GM21367 (cell line): ENCODE measurements around the gene TPM1.

Experiments used
- ATAC-seq: cut with Tn5 transposase; IDR thresholded peaks from one replicate; pipeline ENCODE4 v1.9.1; 2021; ENCODE audit not compliant: unreplicated experiment

The TPM1 gene

GRCh38 chr15:63040954-63041353, 1.6 kb upstream of the TPM1 start:
- no peak for ATAC-seq

- ATAC-seq, result no peak
Measured at GRCh38 chr15:63041402-63041973, 1.1 kb upstream of the TPM1 start.

- ATAC-seq, result no peak
Measured at GRCh38 chr15:63042877-63043334, 359 bp downstream of the TPM1 start.

DNA sequence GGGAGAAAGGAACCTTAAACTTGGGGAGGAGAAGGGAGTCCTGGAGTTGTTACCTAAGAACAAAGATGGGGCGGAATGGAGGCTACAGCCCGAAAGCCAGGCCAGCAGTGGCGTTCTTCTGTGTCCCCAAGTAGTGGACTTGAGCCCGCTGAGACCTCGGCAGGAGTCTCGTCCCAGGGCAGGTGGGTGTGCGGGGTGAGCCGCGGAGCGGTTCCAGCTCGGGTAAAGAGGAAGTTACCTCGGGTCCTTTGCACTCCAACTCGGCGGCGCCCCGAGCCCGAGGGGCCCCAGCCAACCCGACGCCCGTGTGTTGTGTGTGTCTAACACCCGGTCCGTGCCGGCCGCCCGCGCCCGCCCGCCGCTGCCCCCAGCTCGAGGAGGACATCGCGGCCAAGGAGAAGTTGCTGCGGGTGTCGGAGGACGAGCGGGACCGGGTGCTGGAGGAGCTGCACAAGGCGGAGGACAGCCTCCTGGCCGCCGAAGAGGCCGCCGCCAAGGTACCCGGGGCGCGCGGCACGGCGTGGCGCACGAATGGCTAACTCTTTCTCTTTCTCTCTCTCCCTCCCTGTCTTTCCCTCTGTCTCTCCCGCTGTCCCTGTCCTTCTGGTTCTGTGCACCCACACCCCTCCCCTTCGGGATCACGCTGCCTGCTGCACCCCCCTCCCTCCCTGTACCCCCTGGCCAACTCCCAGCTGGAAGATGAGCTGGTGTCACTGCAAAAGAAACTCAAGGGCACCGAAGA, 959 bp downstream of the TPM1 start:
- no peak for ATAC-seq

GRCh38 chr15:63044077-63044644, 1.6 kb downstream of the TPM1 start:
- no peak for ATAC-seq

DNA sequence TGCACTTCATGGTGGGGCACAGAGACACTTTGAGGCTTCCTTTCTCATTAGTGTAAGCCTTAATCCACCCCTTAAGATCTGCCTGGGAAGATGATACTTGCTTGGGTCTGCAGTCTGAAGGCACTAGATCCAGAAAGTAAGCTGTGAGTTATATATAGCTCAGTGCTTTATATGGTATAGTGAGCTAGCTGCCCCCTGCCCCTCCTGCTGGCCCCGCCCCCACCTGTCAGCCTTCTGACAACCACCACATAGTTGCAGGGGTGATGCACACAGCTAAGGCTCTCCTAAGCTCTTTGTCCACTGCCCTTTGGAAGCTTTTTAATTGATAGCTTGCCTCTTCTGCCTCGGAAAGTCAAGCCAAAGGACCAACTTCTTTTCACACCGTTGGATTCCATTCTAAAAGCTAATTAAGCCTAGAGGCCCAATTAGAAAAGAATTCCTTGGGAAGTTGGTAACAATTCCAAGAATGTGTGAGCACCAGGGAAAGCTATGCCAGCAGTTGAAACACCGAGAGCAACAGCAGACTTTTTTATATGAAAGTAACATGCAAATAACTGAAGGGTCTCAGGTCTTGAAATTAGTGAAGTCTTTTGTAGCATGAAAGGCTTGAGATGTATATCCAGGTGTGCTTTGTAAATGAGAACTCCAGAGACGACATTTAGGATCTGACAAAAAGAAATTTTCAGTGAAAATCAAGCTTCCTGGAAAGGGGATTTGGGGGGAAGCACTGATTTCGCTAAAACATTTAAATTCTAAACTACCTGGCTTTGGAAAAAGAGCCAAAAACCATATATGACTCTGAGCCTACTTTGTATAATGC, 2.3 kb downstream of the TPM1 start:
- no peak for ATAC-seq

GRCh38 chr15:63045465-63045840, 2.9 kb downstream of the TPM1 start:
- ATAC-seq, result no peak

DNA sequence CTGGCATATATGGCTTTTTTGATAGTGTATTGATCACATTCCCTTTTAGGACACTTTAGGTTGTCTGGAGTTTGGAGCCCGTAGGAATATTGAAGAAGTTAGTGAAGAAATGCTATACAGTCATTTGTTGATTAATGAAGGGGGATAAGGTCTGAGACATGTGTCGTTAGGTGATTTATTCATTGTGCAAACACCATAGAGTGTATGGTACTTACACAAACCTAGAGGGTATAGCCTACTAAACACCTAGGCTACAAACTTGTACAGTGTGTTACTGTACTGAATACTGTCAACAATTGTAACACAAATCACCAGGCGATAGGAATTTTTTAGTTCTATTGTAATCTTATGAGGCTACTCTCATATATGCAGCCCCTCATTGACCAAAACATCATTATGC, 3.3 kb downstream of the TPM1 start:
- no peak for ATAC-seq

DNA sequence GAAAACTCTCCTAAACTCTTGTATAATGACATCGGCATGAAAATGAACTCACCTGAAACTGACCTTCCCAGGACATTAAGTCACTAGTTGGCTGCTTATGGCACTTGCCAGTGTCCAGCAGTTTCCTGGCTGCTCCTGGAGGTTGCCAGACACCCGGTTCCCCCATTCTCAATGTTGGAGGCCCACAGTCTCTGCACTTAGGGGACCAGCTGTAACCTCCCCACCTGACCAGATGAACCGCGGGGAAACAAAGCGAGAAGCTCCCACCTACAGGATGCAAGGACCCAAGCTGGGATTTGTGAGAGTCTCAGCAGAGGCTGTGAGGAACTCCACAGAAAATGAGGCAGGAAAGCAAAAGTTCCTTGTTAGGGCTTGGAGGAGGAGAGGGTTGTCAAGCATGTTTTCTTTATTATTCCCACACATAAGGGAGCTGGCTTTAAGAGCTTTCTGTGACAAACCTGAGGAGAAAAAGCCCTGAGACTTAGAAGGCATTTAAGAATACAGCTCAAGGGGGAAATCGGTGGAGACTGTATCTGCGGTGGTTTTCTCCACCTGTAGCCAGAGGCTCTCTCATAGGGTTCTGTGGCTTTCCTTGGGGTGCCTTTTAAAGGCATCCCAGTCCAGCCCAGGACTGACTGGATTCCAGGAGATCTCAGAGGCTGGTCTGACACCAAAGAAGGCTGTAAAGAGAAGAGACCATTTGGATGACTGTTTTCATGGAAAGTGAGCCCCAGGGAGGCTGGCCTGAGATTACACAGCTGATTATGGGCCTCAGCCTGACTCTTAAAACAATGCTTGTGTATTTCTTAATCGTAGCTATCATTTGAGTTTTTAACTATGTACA, 4.6 kb downstream of the TPM1 start:
- no peak for ATAC-seq

GRCh38 chr15:63047792-63048114, 5.2 kb downstream of the TPM1 start:
- ATAC-seq, result peak; percentile 4

- peak; percentile 69 for ATAC-seq
Measured at GRCh38 chr15:63048115-63048775, 5.7 kb downstream of the TPM1 start.

DNA sequence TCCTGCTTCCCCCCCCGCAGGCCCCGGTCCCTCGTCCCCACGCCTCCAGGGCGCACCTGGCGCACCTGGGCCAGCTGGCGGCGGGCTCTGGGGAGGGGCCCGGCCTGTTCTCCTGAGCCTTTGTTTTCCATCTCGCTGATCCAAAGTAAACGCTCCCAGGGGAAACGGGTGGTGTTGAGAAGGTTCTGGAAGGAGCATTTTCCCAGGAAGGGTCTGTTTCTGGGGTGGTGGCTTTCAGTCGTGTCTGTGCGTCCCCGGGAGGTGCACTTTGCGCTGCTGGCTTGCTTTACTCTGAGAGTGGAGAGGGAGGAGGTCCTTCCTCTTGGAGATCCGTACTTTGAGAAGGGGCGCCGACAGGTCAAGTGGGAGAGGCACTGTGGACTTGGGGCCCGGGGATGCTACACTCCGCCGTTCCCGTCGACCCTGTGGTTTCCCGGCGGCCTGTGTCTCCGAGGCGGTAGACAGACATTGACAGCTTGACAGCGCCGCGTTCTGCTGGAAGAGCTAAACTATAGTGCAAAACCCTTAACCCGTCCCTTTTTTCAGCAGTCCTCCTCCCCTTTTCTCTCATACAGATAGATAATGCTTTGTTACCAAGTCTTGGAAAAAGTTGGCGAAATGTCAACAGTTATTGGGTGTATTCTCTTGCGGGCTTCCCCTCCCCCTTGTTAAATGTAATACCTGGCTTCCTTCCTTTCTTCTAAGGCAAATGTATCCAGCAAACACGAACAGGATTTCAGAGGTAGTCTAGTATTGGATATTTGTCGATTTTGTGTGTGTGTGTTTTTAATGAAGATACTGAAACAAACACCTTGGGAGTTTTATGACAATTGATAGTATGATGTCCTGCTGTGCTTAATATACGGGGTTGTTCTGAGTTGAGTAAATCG, 6.5 kb downstream of the TPM1 start:
- ATAC-seq, result no peak

DNA sequence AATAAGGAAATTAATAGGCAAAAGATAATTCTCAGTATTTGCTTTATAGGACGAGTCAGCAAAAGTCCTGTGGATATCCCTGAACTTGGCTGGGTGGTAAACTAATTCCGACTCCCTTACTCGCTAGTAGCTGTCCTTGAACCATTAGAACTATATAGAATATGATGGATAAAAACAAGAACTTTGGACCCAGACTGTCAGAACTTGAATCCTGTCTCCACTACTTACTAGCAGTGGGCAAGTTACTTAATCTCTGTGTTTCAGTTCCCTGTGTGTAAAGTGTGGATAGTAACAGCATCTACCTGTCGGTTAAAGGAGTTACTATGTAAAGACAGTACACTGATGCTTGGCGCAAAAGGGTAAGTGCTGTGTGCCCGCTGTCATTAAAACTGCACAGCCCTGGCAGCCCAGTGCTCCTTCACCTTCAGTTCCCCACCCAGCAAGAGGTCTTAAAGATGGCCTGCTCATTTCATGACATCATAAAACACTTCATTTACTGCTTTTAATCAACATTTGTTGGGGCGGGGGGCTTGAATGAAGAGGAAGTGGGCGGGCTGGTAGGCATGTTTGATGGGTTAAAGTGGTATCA, 7.3 kb downstream of the TPM1 start:
- ATAC-seq, result no peak

GRCh38 chr15:63050731-63051155, 8.2 kb downstream of the TPM1 start:
- ATAC-seq, result no peak

DNA sequence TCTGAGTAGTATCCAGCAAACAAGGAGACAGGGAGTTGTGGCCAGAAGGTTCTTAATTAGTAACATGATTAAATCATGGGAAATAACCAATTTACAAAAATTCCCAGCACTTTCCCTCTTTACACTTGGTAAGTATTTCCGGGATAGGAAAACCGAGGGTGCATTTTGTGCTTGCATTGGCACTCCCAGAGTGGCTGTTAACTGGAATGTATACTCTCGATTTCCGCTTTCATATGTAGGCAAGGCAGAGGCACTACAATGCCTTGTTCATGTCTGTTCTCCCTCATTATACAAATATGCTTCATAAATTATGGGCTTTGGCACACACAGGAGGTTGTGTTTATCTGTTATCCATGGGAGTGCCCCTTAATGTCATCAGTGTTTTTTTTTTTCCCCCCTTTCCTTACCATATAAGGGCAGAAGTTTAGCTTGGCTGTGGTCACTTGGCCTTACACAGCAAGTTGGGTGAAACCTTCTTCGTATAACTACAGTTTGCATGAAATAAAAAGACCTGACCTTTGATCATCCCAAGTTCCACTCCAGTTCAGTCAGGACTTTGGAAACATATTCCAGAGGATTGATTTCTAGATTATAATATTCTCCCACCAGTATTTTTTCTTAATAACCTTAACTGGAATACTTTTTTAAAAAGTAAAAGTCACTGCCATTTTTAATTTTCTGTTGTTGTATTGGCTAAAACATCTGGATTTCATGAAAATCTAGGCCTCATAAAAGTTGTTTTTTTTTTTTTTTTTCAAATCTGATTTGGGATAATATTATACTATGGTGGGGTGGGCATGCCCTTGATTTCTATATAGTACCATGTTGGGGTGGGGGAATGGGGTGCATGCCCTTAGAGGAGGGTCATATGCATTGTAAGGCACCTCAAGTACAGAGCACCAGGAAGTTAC, 8.9 kb downstream of the TPM1 start:
- no peak for ATAC-seq

- ATAC-seq, result no peak
Measured at GRCh38 chr15:63052077-63052841, 9.7 kb downstream of the TPM1 start.
